Astrocyte of the cerebellum (primary cell): ENCODE results near the gene GRHL1.

Experiments used
- DNase-seq: peaks from one replicate; pipeline ENCODE4 v3.0.0-alpha.2; 2011; ENCODE audit warnings: low read depth
- H3K4me3 ChIP-seq: 2 replicates; pipeline ENCODE4 v1.5.1; 2011; ENCODE audit warnings: mild to moderate bottlenecking, low read depth, low read length, moderate library complexity
- CTCF ChIP-seq: IDR thresholded peaks from 2 replicates; pipeline ENCODE4 v1.5.1; 2012; ENCODE audit warnings: low read length, low read depth, moderate library complexity, mild to moderate bottlenecking; ENCODE audit errors: missing control alignments
- in situ Hi-C: cut with HindIII; loops from 2 replicates; pipeline ENCODE4 v1.10.0; 2017; ENCODE audit warnings: low sequenced_read_pairs

Gene GRHL1

DNA sequence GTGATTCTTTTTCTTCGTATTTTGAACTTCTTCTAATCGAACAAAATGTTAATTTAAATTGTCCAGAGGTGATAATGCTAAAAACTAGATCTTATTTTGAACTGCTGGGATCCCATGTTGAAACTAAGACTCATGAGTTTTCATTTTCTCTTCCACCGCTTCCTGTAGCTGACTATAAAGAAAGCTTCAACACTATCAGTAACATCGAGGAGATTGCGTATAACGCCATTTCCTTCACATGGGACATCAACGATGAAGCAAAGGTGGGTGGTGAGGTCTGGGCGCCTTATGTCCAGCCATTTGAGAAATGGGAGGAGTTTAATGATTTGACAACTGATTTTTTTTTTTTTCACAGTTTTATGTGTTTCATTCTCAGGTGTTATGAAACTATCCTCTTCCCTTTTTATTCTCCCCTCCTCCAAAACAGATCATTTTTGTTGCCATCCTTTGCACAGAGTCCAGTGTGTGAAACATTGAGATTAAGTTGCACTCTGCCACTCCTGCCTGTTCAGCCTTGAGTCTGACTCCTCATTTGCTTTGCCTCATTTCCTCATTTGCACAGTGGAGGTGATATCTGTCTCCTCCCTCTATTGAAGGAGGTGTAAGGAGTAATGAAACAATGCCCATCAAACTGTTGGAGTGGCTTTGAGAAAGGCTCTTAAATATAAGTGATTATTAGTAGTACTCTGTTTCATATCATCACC is 13.8 kb downstream of the GRHL1 start:
- TF ChIP-seq CTCF: no peak
- in situ Hi-C loops: no loop called here
- DNase-seq: no peak
- H3K4me3 ChIP-seq: no peak overlapping the region

- in situ Hi-C loops: no loop called here
- no peak overlapping the region for H3K4me3 ChIP-seq
- no peak for TF ChIP-seq CTCF
- no peak for DNase-seq
Observed at GRCh38 chr2:9966491-9967022, 15.1 kb downstream of the GRHL1 start.

DNA sequence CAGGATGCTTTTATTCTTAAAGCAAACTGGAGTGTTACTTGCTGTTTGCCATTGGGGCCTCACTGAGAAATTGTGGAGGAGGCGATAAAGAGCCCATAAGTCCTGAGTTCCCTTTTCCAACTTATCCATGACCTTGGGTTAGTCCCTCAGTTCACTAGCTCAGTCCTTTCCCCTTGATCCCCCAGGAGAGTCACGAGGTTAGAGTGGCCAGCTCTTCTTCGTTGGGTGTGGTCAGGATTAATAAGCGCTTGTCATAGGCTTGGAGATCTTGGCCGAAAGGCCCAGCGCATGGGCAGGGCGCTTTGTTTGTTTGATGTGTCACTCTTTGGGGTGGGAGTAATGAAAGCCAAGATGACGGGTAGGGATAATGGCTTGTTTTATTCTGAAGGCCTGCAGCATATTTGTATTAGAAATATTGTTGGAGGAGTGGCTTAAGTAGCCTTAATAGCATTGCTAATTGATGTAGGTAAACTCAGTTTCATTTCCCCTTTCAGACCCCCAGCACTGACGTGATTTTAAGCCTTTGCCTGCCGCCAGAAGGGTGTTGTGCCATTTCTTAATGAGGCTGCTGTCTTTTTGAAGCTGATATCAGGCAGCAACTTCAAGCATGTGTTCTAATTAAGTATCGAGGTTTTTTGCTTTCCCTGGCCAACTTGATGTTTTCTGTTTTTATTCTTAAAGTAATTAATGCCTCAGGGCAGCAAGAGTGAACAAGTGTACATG is 15.7 kb downstream of the GRHL1 start:
- no peak for TF ChIP-seq CTCF
- no peak for DNase-seq
- in situ Hi-C loops: no loop called here
- no peak overlapping the region for H3K4me3 ChIP-seq

DNA sequence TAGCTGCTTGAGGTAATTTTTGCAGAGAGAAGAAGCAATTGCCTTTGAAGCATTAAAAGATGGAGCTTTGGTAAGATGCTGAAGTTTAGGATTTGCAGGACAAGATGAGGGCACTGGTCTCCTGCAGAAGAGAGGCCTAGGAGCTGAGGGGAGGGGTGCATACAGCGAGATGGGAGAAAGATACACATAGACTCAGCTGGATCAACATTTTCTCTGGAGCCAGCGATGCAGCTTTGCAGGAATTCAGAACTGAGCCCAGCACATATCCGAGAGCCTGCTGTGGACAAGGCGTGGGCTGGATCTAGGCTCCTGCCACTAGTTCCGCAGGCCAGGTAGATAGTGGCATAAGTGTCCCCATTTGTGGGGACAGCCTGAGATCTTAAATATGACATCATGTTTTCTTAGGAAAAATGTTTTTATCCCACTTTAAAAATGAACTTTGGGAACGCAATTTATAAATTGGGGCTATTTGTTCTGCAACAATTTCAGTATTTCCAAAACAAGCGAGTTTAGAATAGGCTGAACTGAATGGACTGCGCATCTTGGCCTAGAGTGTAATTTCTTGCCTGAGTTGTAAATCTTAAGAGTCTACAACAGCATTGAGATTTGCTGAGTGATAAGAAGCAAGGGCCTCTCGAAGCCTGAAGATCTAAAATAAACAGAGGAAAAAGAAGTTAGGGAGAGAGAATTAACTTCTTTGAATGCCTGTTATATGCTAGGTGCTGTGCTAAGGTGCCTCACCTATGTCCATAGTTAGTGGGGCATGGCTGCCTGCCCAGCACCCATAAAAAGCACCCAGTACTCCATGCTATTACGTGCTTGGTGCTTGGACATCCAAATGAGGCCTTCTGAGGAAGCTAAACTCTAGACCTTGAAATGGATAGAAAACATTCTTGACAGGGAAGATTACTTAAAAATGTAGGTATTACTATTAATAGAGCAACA is 17.3 kb downstream of the GRHL1 start:
- DNase-seq: no peak
- in situ Hi-C loops: no loop called here
- no peak overlapping the region for H3K4me3 ChIP-seq
- TF ChIP-seq CTCF: no peak

DNA sequence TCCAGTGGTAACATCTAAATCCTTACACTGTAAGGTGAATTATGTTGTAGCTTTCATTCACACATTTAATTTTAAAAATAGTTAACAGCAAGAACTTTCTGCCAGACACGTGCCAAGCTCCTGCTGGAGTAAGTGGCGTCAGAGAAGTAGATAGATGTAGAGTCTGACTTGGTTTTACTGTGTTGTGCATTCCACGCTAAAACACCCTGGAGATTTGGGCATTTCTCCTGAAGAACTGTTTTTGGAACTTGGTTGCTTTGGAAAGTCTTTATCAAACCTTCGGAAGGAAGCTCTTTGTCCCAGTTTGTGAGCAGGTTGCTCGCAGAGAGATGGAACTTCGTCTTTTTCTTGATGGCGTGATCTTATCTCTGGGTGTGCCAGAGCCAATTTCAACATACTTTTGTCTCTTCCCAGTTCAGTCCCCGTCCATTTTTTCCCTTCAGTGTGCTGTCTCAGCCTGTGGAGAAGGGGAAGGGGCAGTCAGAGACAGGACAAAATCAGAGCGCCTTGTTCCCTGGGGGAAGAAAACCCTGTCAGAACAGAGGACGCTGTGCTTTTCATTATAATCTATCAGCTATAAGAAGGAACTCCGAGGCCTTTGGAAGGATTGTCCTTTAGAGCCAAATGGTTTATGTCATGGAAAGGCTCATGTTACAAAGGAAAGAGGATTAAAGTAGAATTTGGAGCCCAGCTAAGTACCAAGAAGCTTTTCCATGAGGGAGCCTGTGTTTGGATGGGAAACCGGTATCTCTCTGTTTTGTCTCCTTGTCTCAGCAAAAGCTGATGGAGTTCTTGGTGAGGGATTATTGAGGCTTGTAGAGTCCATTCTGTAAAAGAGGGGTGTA is 18.9 kb downstream of the GRHL1 start:
- in situ Hi-C loops: loop anchor here (5.0 kb wide), 1 partner anchor 133 kb away; no protein-coding TSS in a partner anchor
- no peak for TF ChIP-seq CTCF
- DNase-seq: no peak
- no peak overlapping the region for H3K4me3 ChIP-seq
